ENCODE measurements around the gene GPR32. TPM values are rescaled to one million over a fixed set of nuclear protein-coding genes. Genes with fewer than 3 reads are reported as not detected.

GPR32 gene
- total RNA-seq, 1 experiment from 2014 or later, result not detected

GRCh38 chr19:50776131-50776530 is 5.9 kb downstream of the GPR32 start:
- no peaks in the 10 kb centered on the region for H3K36me3 Mint-ChIP-seq (ENCODE audit: insufficient read depth, unreplicated experiment)
- intact Hi-C loops (cut with micrococcal nuclease), result no loop called here
- H3K4me3 Mint-ChIP-seq (ENCODE audit: unreplicated experiment), result no peak overlapping the region
- peaks cover 6% of the 10 kb centered on the region for H3K4me1 Mint-ChIP-seq (ENCODE audit: insufficient read depth, unreplicated experiment)
- CTCF ChIA-PET, result no interaction called here
- POLR2A ChIA-PET, result no interaction called here
- no peak for DNase-seq (ENCODE audit: unreplicated experiment)
- TF ChIP-seq CTCF (IDR thresholded peaks at IDR 0.05; ENCODE audit: unreplicated experiment), result no peak
- H3K9me3 Mint-ChIP-seq (ENCODE audit: unreplicated experiment), result no peaks in the 10 kb centered on the region
- peaks cover 38% of the 10 kb centered on the region for H3K27me3 Mint-ChIP-seq (ENCODE audit: insufficient read depth, unreplicated experiment)
- no TSS peak for BruUV-seq (replicated peaks)
- H3K27ac Mint-ChIP-seq (ENCODE audit: low read depth, unreplicated experiment), result no peak overlapping the region

GRCh38 chr19:50777261-50777660 is 7.0 kb downstream of the GPR32 start:
- Mint-ChIP-seq H3K9me3 (ENCODE audit: unreplicated experiment) (no peaks in the 10 kb centered on the region), H3K36me3 (ENCODE audit: insufficient read depth, unreplicated experiment) (no peaks in the 10 kb centered on the region), H3K27me3 (ENCODE audit: insufficient read depth, unreplicated experiment) (peaks cover 42% of the 10 kb centered on the region), H3K4me3 (ENCODE audit: unreplicated experiment) (no peak overlapping the region), H3K4me1 (ENCODE audit: insufficient read depth, unreplicated experiment) (peaks cover 6% of the 10 kb centered on the region), H3K27ac (ENCODE audit: low read depth, unreplicated experiment) (no peak overlapping the region)
- TF ChIP-seq CTCF (IDR thresholded peaks at IDR 0.05; ENCODE audit: unreplicated experiment), result no peak
- ChIA-PET CTCF (interaction anchor here (0.7 to 1.3 kb wide), 4 partner anchors 10 to 561 kb away, joined by 3 to 4 read pairs (median 4); no protein-coding TSS in a partner anchor), POLR2A (no interaction called here)
- no peak for DNase-seq (ENCODE audit: unreplicated experiment)
- intact Hi-C loops (cut with micrococcal nuclease), result no loop called here
- BruUV-seq (replicated peaks), result no TSS peak

- intact Hi-C loops (cut with micrococcal nuclease), result no loop called here
- no peaks in the 10 kb centered on the region for H3K36me3 Mint-ChIP-seq (ENCODE audit: insufficient read depth, unreplicated experiment)
- CTCF ChIA-PET, result interaction anchor here (0.5 to 1.3 kb wide), 4 partner anchors 144 to 820 kb away, joined by 3 to 5 read pairs (median 4); no protein-coding TSS in a partner anchor
- no peak for TF ChIP-seq CTCF (IDR thresholded peaks at IDR 0.05; ENCODE audit: unreplicated experiment)
- H3K9me3 Mint-ChIP-seq (ENCODE audit: unreplicated experiment), result no peaks in the 10 kb centered on the region
- peaks cover 6% of the 10 kb centered on the region for H3K4me1 Mint-ChIP-seq (ENCODE audit: insufficient read depth, unreplicated experiment)
- no peak for DNase-seq (ENCODE audit: unreplicated experiment)
- H3K27me3 Mint-ChIP-seq (ENCODE audit: insufficient read depth, unreplicated experiment), result peaks cover 48% of the 10 kb centered on the region
- BruUV-seq (replicated peaks), result no TSS peak
- H3K4me3 Mint-ChIP-seq (ENCODE audit: unreplicated experiment), result no peak overlapping the region
- H3K27ac Mint-ChIP-seq (ENCODE audit: low read depth, unreplicated experiment), result no peak overlapping the region
- POLR2A ChIA-PET, result no interaction called here
Observed at GRCh38 chr19:50777830-50778303, 7.6 kb downstream of the GPR32 start.

GRCh38 chr19:50778906-50779430 is 8.7 kb downstream of the GPR32 start:
- Mint-ChIP-seq H3K4me3 (ENCODE audit: unreplicated experiment) (no peak overlapping the region), H3K27ac (ENCODE audit: low read depth, unreplicated experiment) (no peak overlapping the region), H3K9me3 (ENCODE audit: unreplicated experiment) (no peaks in the 10 kb centered on the region), H3K36me3 (ENCODE audit: insufficient read depth, unreplicated experiment) (no peaks in the 10 kb centered on the region), H3K27me3 (ENCODE audit: insufficient read depth, unreplicated experiment) (peaks cover 50% of the 10 kb centered on the region), H3K4me1 (ENCODE audit: insufficient read depth, unreplicated experiment) (peaks cover 6% of the 10 kb centered on the region)
- intact Hi-C loops (cut with micrococcal nuclease), result no loop called here
- no peak for TF ChIP-seq CTCF (IDR thresholded peaks at IDR 0.05; ENCODE audit: unreplicated experiment)
- CTCF ChIA-PET, result interaction anchor here (0.9 to 3.1 kb wide), 7 partner anchors 109 to 422 kb away, joined by 3 to 11 read pairs (median 5); no protein-coding TSS in a partner anchor
- DNase-seq (ENCODE audit: unreplicated experiment), result no peak
- POLR2A ChIA-PET, result interaction anchor here (1.5 kb wide), 1 partner anchor 395 kb away, joined by 4 read pairs; the partner anchor contains the start of gene POLD1
- BruUV-seq (replicated peaks), result no TSS peak
